OCI-LY3 (cell line): ENCODE measurements around the gene MIA2.

Experiments used
- EZH2phosphoT487 ChIP-seq: fragments of 200-600 bp; shearing (Covaris generic); IDR thresholded peaks from 2 replicates; pipeline ENCODE4 v1.6.1; 2018; ENCODE audit warnings: antibody characterized with exemption, mixed run types, low read depth
- TF ChIP-seq, protein P1 (sequence below): fragments of 200-600, 300-600 bp; sonication (generic); IDR thresholded peaks from 2 replicates; pipeline ENCODE4 v1.5.1; 2014; ENCODE audit warnings: antibody characterized with exemption, low read length, low read depth

DNA sequence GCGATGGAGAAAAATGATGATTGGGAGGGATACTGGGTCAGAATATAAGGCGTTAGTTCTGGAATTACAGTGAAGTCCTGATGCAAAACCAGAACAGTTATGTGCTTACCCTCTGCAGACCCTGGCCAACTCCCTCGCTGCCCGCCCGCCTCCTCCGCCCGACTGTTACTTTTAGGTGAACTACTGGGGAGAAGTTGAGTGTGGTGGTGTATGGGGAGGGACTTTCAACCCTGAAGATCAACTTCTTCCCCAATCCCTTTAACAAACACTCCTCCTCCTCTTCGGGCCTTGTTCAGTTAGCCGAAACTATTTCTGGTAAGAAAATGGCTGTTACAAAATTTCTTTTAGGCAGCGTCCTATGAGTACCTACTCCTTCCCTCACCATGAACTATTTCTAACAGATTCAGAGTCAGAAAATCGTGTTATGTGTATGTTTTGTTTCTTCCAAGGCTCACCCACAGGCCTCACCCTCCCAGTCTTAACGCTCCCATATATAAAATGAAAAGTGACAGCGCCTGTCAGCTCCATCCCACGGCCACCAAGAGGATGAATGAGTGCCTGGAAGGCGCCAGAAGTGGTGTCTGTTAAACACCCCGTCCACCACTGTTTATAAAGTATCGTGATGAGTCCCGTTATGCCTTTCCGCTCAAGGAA, 197.2 kb downstream of the MIA2 start:
- TF ChIP-seq, protein P1, sequence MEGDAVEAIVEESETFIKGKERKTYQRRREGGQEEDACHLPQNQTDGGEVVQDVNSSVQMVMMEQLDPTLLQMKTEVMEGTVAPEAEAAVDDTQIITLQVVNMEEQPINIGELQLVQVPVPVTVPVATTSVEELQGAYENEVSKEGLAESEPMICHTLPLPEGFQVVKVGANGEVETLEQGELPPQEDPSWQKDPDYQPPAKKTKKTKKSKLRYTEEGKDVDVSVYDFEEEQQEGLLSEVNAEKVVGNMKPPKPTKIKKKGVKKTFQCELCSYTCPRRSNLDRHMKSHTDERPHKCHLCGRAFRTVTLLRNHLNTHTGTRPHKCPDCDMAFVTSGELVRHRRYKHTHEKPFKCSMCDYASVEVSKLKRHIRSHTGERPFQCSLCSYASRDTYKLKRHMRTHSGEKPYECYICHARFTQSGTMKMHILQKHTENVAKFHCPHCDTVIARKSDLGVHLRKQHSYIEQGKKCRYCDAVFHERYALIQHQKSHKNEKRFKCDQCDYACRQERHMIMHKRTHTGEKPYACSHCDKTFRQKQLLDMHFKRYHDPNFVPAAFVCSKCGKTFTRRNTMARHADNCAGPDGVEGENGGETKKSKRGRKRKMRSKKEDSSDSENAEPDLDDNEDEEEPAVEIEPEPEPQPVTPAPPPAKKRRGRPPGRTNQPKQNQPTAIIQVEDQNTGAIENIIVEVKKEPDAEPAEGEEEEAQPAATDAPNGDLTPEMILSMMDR = no peak
- TF ChIP-seq EZH2phosphoT487 = no peak
